Ovary (tissue), 3 donors: ENCODE data around the gene CLDN9.

ENCODE experiments used
- CTCF ChIP-seq, 3 donors: fragments of 450-650 bp in 2 of 3; fragments of 200-600 bp in 1 of 3; IDR thresholded peaks; one replicate each; pipeline versions ENCODE4 v1.5.1 to v1.8.0; 2016 to 2022; ENCODE audit warnings: antibody characterized with exemption in 3 of 3, mild to moderate bottlenecking in 1 of 3
- POLR2A ChIP-seq: fragments of 450-650 bp; IDR thresholded peaks from one replicate; pipeline ENCODE4 v1.6.1; 2017; ENCODE audit warnings: antibody characterized with exemption, mild to moderate bottlenecking, moderate library complexity
- donor health status: DM: no; HTN: no; CAD: no.

GRCh38 chr16:2967721-2968161 is 45.0 kb upstream of the CLDN9 start:
- TF ChIP-seq CTCF (IDR thresholded peaks at IDR 0.05) = no peak
- TF ChIP-seq POLR2A = no peak
